Fibroblast of lung (primary cell): ENCODE results near the gene WTAP.

Source experiments
- EZH2 ChIP-seq: IDR thresholded peaks from 2 replicates; pipeline ENCODE4 v1.5.1; 2012; ENCODE audit warnings: low read length, control low read depth, mild to moderate bottlenecking; ENCODE audit errors: missing control alignments
- TF ChIP-seq, protein P1 (sequence below), 2 donors: IDR thresholded peaks in 1 of 2; conservative IDR thresholded peaks in 1 of 2; 1 replicate in 1 of 2; 2 replicates in 1 of 2; pipeline ENCODE4 v1.5.1; 2011 to 2012; ENCODE audit warnings: low read length in 2 of 2, control low read depth in 1 of 2, inconsistent platforms in 1 of 2, low read depth in 1 of 2, mild to moderate bottlenecking in 1 of 2

DNA sequence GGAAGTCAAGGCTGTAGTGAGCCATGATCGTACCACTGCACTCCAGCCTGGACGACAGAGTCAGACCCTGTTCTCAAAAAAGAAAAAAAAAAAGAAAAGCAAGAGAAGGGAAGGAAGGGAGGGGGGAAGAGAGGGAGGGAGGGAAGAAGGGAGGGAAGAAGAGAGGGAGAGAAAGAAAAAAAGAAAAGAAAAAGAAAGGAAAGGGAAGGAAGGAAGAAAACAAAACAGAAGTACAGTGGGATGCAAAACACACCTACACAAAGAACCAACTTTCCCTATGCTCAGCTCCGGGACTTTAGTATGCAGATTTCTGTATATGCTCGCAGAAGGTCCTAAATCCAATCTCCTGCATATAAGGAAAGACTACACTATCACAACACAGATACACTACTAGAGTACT lies 2.5 kb upstream of the WTAP start:
- TF ChIP-seq, protein P1, sequence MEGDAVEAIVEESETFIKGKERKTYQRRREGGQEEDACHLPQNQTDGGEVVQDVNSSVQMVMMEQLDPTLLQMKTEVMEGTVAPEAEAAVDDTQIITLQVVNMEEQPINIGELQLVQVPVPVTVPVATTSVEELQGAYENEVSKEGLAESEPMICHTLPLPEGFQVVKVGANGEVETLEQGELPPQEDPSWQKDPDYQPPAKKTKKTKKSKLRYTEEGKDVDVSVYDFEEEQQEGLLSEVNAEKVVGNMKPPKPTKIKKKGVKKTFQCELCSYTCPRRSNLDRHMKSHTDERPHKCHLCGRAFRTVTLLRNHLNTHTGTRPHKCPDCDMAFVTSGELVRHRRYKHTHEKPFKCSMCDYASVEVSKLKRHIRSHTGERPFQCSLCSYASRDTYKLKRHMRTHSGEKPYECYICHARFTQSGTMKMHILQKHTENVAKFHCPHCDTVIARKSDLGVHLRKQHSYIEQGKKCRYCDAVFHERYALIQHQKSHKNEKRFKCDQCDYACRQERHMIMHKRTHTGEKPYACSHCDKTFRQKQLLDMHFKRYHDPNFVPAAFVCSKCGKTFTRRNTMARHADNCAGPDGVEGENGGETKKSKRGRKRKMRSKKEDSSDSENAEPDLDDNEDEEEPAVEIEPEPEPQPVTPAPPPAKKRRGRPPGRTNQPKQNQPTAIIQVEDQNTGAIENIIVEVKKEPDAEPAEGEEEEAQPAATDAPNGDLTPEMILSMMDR (conservative IDR thresholded peaks at IDR 0.05 in 1 of 2, IDR thresholded peaks at IDR 0.05 in 1 of 2; ENCODE audit: low read depth in 1 of 2, low read length in 2 of 2): no peak
- TF ChIP-seq EZH2: no peak
